Fibroblast of pulmonary artery (primary cell): ENCODE results near the gene FAM151A.

Source experiments
- DNase-seq: peaks from one replicate; pipeline ENCODE4 v3.0.0-alpha.2; 2010; ENCODE audit warnings: low read depth
- H3K4me3 ChIP-seq: replicated peaks from 2 replicates; pipeline ENCODE4 v1.5.1; 2011; ENCODE audit warnings: low read depth, mild to moderate bottlenecking, control low read depth, low read length, moderate library complexity
- CTCF ChIP-seq: IDR thresholded peaks from 2 replicates; pipeline ENCODE4 v1.5.1; 2011; ENCODE audit warnings: mild to moderate bottlenecking, control low read depth, low read length, inconsistent platforms; ENCODE audit errors: missing control alignments

FAM151A gene

GRCh38 chr1:54611621-54612020 lies 11.7 kb downstream of the FAM151A start:
- H3K4me3 ChIP-seq, result no peak overlapping the region
- TF ChIP-seq CTCF, result no peak
- no peak for DNase-seq

- DNase-seq, result no peak
- H3K4me3 ChIP-seq, result no peak overlapping the region
- no peak for TF ChIP-seq CTCF
Measured at GRCh38 chr1:54610601-54611580, 12.4 kb downstream of the FAM151A start.

GRCh38 chr1:54610048-54610447 lies 13.3 kb downstream of the FAM151A start:
- DNase-seq, result no peak
- H3K4me3 ChIP-seq, result no peak overlapping the region
- TF ChIP-seq CTCF, result no peak

GRCh38 chr1:54609301-54609921 lies 13.9 kb downstream of the FAM151A start:
- no peak for TF ChIP-seq CTCF
- H3K4me3 ChIP-seq, result no peak overlapping the region
- DNase-seq, result no peak

- DNase-seq, result no peak
- no peak overlapping the region for H3K4me3 ChIP-seq
- no peak for TF ChIP-seq CTCF
Measured at GRCh38 chr1:54608566-54609230, 14.6 kb downstream of the FAM151A start.

- H3K4me3 ChIP-seq, result no peak overlapping the region
- TF ChIP-seq CTCF, result no peak
- no peak for DNase-seq
Measured at GRCh38 chr1:54607821-54608565, 15.3 kb downstream of the FAM151A start.
